Body of pancreas (tissue), 4 donors: Measurements from ENCODE around the gene CMIP.

Experiments
- POLR2A ChIP-seq, 3 donors: fragments of 450-650 bp; IDR thresholded peaks; one replicate each; pipeline ENCODE4 v1.6.1; 2016; ENCODE audit warnings: antibody characterized with exemption in 3 of 3, mild to moderate bottlenecking in 2 of 3
- TF ChIP-seq, protein P1 (sequence below), 7 experiments: fragments of 450-650 bp in 4 of 7; fragments of 200-600 bp in 3 of 7; sonication (generic) in 3 of 7; IDR thresholded peaks; one replicate each; pipeline ENCODE4 v1.5.1; 2016 to 2019; ENCODE audit warnings: antibody characterized with exemption in 7 of 7

DNA sequence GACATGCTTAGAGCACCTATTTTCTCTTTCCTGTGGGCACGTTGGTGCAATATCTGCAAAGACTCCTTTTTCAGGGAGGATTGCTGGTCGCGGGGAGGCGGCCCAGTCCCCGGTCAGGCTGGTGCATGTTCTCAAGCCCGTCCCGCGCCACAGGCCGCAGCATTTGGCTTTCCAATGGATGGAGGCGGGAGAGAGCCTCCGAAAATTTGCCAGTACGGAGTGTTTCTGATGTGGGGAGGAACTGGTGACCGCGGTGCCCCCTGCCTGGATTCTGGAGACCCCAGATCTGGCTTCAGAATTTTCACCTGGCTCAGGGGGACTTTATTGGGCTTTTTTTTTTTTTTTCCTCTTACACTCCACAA lies 2.3 kb downstream of the CMIP start:
- no peak for TF ChIP-seq POLR2A (IDR thresholded peaks at IDR 0.05)
- TF ChIP-seq, protein P1, sequence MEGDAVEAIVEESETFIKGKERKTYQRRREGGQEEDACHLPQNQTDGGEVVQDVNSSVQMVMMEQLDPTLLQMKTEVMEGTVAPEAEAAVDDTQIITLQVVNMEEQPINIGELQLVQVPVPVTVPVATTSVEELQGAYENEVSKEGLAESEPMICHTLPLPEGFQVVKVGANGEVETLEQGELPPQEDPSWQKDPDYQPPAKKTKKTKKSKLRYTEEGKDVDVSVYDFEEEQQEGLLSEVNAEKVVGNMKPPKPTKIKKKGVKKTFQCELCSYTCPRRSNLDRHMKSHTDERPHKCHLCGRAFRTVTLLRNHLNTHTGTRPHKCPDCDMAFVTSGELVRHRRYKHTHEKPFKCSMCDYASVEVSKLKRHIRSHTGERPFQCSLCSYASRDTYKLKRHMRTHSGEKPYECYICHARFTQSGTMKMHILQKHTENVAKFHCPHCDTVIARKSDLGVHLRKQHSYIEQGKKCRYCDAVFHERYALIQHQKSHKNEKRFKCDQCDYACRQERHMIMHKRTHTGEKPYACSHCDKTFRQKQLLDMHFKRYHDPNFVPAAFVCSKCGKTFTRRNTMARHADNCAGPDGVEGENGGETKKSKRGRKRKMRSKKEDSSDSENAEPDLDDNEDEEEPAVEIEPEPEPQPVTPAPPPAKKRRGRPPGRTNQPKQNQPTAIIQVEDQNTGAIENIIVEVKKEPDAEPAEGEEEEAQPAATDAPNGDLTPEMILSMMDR (IDR thresholded peaks at IDR 0.05): no peak
